Activated CD4-positive, alpha-beta memory T cell treated with anti-CD3 and anti-CD28 coated beads for 36 hours (primary cell): Measurements from ENCODE around the gene SCUBE2. TPM values are rescaled to one million over a fixed set of nuclear protein-coding genes. Genes with fewer than 3 reads are reported as not detected.

Source experiments
- CTCF ChIA-PET: fragments of 350-600 bp; sonication (Branson Sonifier 250); formaldehyde crosslinking; loops from one replicate; lab custom pipeline; 2021; ENCODE audit warnings: antibody characterized with exemption, inconsistent platforms; lab: Charles Lee
- POLR2A ChIA-PET: fragments of 350-600 bp; sonication (Branson Sonifier 250); formaldehyde crosslinking; loops from one replicate; lab custom pipeline; 2021; ENCODE audit warnings: antibody characterized with exemption; lab: Charles Lee
- DNase-seq: peaks from one replicate; pipeline ENCODE4 v3.0.0-alpha.2; 2020
- H3K27ac Mint-ChIP-seq: one replicate; pipeline ENCODE4 v1.8.0; 2021; ENCODE audit warnings: mixed read lengths
- H3K27me3 Mint-ChIP-seq: one replicate; pipeline ENCODE4 v1.8.0; 2021; ENCODE audit warnings: mixed read lengths
- H3K36me3 Mint-ChIP-seq: one replicate; pipeline ENCODE4 v1.8.0; 2021; ENCODE audit warnings: mixed read lengths
- H3K4me1 Mint-ChIP-seq: one replicate; pipeline ENCODE4 v1.8.0; 2021; ENCODE audit warnings: low read depth, mixed read lengths
- H3K4me3 Mint-ChIP-seq: one replicate; pipeline ENCODE4 v1.8.0; 2021; ENCODE audit warnings: mild to moderate bottlenecking, mixed read lengths
- H3K9me3 Mint-ChIP-seq: one replicate; pipeline ENCODE4 v1.8.0; 2021; ENCODE audit warnings: mixed read lengths
- intact Hi-C: fragments of 100-400 bp; cut with micrococcal nuclease; formaldehyde crosslinking; loops from one replicate; pipeline ENCODE4 v1.15.1; 2023
- microRNA-seq: library from miRNA; unstranded; fragments of <30 nt; microRNA quantifications from one replicate; pipeline ENCODE4 v1.2.0, GENCODE V29; 2022; ENCODE audit warnings: borderline number of aligned reads, borderline microRNAs expressed, borderline replicate concordance
- total RNA-seq, 2 experiments: library from RNA; stranded (reverse); gene quantifications; one replicate each; pipeline ENCODE4 v1.2.3, GENCODE V29; 2021

Gene SCUBE2
- total RNA-seq, 2 experiments from 2014 or later, result not detected

DNA sequence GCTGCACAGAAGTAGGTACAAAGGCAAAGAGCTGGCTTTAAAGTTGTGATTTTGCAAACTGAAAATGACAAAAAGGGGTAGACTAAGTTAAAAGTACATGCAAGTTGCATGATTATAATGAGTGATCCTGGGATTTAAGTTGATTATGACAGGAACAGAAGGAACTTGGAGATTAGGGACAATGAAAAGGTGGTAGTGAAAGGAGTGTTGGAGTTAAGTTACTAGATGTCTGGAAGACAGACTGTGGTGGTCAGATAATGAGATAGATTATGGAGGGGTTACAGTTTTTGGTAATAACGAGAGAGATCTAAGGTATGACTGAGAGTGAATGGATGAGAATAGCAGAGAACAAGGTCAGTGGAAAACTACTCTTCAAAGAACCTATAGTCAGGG is 119.5 kb downstream of the SCUBE2 start:
- CTCF ChIA-PET, result no interaction called here
- Mint-ChIP-seq H3K36me3 (peaks cover 1% of the 10 kb centered on the region), H3K27me3 (no peaks in the 10 kb centered on the region), H3K4me3 (no peak overlapping the region), H3K4me1 (no peaks in the 10 kb centered on the region), H3K27ac (no peak overlapping the region), H3K9me3 (no peaks in the 10 kb centered on the region)
- DNase-seq, result no peak
- intact Hi-C loops, result no loop called here
- POLR2A ChIA-PET, result no interaction called here

DNA sequence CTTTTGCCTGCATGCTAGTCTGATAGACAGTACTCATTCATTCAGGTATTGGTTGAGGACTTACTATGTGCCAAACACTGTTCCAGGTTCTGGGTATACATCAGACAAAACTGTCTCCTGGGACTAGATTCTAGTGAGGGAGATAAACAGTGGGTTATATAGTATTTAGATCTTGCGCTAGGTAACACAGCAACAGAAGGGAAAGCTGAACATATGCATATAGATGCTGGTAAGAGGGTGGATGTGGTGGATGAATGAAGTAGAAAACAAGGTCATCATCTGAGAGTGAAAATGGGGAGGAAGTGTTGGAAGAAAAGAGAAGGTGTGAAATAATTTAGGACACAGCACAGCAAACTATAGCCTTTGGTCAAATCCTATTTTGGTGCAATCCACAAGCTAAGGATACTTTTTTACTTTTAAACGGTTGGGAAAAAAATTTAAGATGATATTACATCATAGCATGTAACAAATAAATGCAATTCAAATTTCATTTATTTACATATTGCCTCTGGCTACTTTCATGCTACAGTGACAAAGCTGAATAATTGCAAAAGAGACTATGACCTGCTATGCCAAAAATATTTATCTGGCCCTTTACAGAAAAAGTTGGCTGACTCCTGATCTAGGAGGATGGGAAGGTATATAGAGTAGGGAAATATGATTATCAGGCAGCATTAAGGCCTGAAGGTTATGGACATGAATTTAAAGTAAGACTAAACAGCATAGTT is 120.0 kb downstream of the SCUBE2 start:
- no peak overlapping the region for H3K27ac Mint-ChIP-seq
- H3K27me3 Mint-ChIP-seq, result no peaks in the 10 kb centered on the region
- no peak for DNase-seq
- intact Hi-C loops, result no loop called here
- no peak overlapping the region for H3K4me3 Mint-ChIP-seq
- ChIA-PET CTCF (no interaction called here), POLR2A (no interaction called here)
- H3K36me3 Mint-ChIP-seq, result peaks cover 1% of the 10 kb centered on the region
- no peaks in the 10 kb centered on the region for H3K4me1 Mint-ChIP-seq
- no peaks in the 10 kb centered on the region for H3K9me3 Mint-ChIP-seq

Small RNA genes within 50 kb of the gene (microRNA-seq; reads per million reads assigned to microRNA genes)
- gene MIR5691, result not detected

Other genes starting within 250 kb of the SCUBE2 start
- gene AKIP1, start 180.4 kb downstream of the SCUBE2 start, total RNA-seq, result 10 to 100 TPM; 37.9 to 39.9 TPM
- gene C11orf16, start 158.7 kb downstream of the SCUBE2 start, total RNA-seq, result not detected
- gene ASCL3, start 148.6 kb downstream of the SCUBE2 start, total RNA-seq, result not detected
- 10 to 100 TPM; 17.5 to 19.1 TPM for gene TMEM9B, start 127.2 kb downstream of the SCUBE2 start, total RNA-seq
- gene NRIP3, start 87.6 kb downstream of the SCUBE2 start, total RNA-seq, result 1 to 10 TPM; 2.7 to 2.9 TPM
- gene DENND5A, start 173.8 kb upstream of the SCUBE2 start, total RNA-seq, result 10 to 100 TPM; 41.3 to 41.9 TPM
- 10 to 100 TPM; 33.6 to 36.1 TPM for gene TMEM41B, start 223.0 kb upstream of the SCUBE2 start, total RNA-seq